ENCODE data around the gene FAM171A2. TPM values are rescaled to one million over a fixed set of nuclear protein-coding genes. Genes with fewer than 3 reads are reported as not detected.

FAM171A2 gene
- total RNA-seq, 1 experiment from 2014 or later: 27.5 TPM

DNA sequence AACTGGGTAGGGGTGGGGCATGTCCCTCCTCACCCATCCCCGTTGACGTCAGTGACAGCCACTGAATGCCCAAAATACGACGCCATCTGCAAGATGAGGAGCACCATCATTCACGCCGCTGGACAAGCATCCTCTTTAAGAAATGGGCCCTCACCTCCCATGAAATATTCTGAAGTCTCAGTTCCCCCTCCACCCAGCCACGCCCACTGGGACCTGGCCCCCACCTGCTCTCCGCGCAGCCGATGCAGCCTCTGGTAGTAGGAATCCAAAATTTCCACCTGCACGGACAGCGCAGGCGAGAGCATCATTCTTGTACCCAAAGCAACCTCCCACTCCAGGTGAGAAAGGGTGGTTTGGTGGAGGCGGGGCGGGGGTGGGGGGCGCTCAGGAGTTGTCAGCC, 20.2 kb upstream of the FAM171A2 start:
- Histone ChIP-seq H3K4me1 (ENCODE audit: insufficient read depth, low read length) (no peaks in the 10 kb centered on the region; the same call in 1 of the 2 replicates), H2BK120ac (ENCODE audit: low read depth, low read length, poor library complexity, severe bottlenecking) (no peak overlapping the region), H4K20me1 (ENCODE audit: control insufficient read depth, insufficient read depth, insufficient read length) (no peaks in the 10 kb centered on the region), H2BK5ac (ENCODE audit: insufficient read length, low read length) (no peak overlapping the region), H2BK15ac (ENCODE audit: low read depth, low read length) (no peak overlapping the region), H3K56ac (ENCODE audit: insufficient read length, low read depth, low read length) (no peak overlapping the region), H3K18ac (ENCODE audit: insufficient read length, low read depth, low read length) (no peak overlapping the region), H3T11ph (ENCODE audit: low read length) (no peak overlapping the region), H3K27me3 (ENCODE audit: insufficient read depth, low read length) (peaks cover 14% of the 10 kb centered on the region; the same call in 1 of the 2 replicates), H2BK20ac (ENCODE audit: low read depth, low read length, poor library complexity, severe bottlenecking) (no peak overlapping the region), H4K8ac (replicated peaks; ENCODE audit: insufficient read length, low read depth, low read length) (no peak overlapping the region), H3K23ac (ENCODE audit: insufficient read length, low read depth, low read length) (no peak overlapping the region), H3K9ac (ENCODE audit: extremely low read depth, insufficient read length, low read length) (no peak overlapping the region), H3K9me3 (ENCODE audit: control insufficient read depth, low read depth, low read length) (no peaks in the 10 kb centered on the region), H3K23me2 (ENCODE audit: insufficient read length, low read depth, low read length, poor library complexity, severe bottlenecking) (peaks cover 16% of the 10 kb centered on the region), H2AK5ac (ENCODE audit: insufficient read length, low read length) (no peak overlapping the region), H3K79me2 (ENCODE audit: insufficient read depth, low read length) (no peaks in the 10 kb centered on the region), H3K27ac (ENCODE audit: insufficient read length, low read depth, low read length) (no peak overlapping the region), H2BK12ac (ENCODE audit: insufficient read length, low read depth, low read length) (no peak overlapping the region), H3K4ac (ENCODE audit: low read depth, low read length) (no peak overlapping the region), H4K5ac (ENCODE audit: insufficient read length, low read depth, low read length) (no peak overlapping the region), H3K79me1 (ENCODE audit: insufficient read depth, low read depth, low read length, poor library complexity, severe bottlenecking) (no peaks in the 10 kb centered on the region), H2AFZ (ENCODE audit: low read length) (no peak overlapping the region), H3K14ac (ENCODE audit: insufficient read depth, low read length) (no peak overlapping the region), H4K91ac (ENCODE audit: insufficient read length, low read depth, low read length) (no peak overlapping the region), H3K4me2 (ENCODE audit: insufficient read depth, insufficient read length, low read length) (no peak overlapping the region)
- H3K4me1 Mint-ChIP-seq: peaks cover 11 to 20% of the 10 kb centered on the region in 2 experiments
- WGBS (ENCODE audit: extremely low coverage, insufficient read length, low lambda C conversion rate): no CpG with 5 or more reads among the region's 16 CpGs
- DNase-seq: no peak
- H3K27me3 Mint-ChIP-seq (ENCODE audit: low read depth): peaks cover 53% of the 10 kb centered on the region
- H3K36me3 Mint-ChIP-seq (ENCODE audit: insufficient read depth in 1 of 3, low read depth in 3 of 3): no peaks in the 10 kb centered on the region
- H3K9me3 Mint-ChIP-seq: no peaks in the 10 kb centered on the region
- TF ChIP-seq, protein P1, sequence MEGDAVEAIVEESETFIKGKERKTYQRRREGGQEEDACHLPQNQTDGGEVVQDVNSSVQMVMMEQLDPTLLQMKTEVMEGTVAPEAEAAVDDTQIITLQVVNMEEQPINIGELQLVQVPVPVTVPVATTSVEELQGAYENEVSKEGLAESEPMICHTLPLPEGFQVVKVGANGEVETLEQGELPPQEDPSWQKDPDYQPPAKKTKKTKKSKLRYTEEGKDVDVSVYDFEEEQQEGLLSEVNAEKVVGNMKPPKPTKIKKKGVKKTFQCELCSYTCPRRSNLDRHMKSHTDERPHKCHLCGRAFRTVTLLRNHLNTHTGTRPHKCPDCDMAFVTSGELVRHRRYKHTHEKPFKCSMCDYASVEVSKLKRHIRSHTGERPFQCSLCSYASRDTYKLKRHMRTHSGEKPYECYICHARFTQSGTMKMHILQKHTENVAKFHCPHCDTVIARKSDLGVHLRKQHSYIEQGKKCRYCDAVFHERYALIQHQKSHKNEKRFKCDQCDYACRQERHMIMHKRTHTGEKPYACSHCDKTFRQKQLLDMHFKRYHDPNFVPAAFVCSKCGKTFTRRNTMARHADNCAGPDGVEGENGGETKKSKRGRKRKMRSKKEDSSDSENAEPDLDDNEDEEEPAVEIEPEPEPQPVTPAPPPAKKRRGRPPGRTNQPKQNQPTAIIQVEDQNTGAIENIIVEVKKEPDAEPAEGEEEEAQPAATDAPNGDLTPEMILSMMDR (conservative IDR thresholded peaks at IDR 0.05): no peak
- H3K4me3 Mint-ChIP-seq: peak overlapping the region in 1 of 2 experiments; percentile 12; a peak in 1 of 5 replicates
- no peak overlapping the region for H3K27ac Mint-ChIP-seq

All from H9 (cell line).